ENCODE measurements around the gene SEPTIN12. TPM values are rescaled to one million over a fixed set of nuclear protein-coding genes. Genes with fewer than 3 reads are reported as not detected.

SEPTIN12 gene
- total and polyA plus RNA-seq, 2 of the 8 experiments (the other 6 are each of a cell fraction or from before 2014, with no cell fraction given): 0.24 TPM; not detected in 1

GRCh38 chr16:4767872-4768548 lies 20.1 kb downstream of the SEPTIN12 start:
- Histone ChIP-seq H4K20me1 (replicated peaks in 1 of 2; ENCODE audit: control insufficient read depth in 1 of 2, insufficient read depth in 2 of 2, low read length in 2 of 2) (peaks cover 0 to 7% of the 10 kb centered on the region in 2 experiments), H3K36me3 (ENCODE audit: control insufficient read depth in 2 of 4, insufficient read depth in 4 of 4, low read length in 3 of 4) (peaks cover 0 to 5% (median 4%) of the 10 kb centered on the region in 4 experiments; a peak in 6 of 8 replicates), H4K91ac (replicated peaks; ENCODE audit: insufficient read length, low read length) (peak overlapping the region; percentile 88), H3K56ac (replicated peaks; ENCODE audit: insufficient read length, low read depth, low read length) (peak overlapping the region; percentile 74), H2BK120ac (replicated peaks; ENCODE audit: low read depth, low read length) (no peak overlapping the region), H3K4me2 (ENCODE audit: insufficient read depth in 1 of 2, low read depth in 2 of 2, low read length in 2 of 2) (peak overlapping the region; percentile 68 to 85), H2BK20ac (ENCODE audit: low read length) (no peak overlapping the region), H3K79me1 (ENCODE audit: low read depth, low read length) (peaks cover 5% of the 10 kb centered on the region; the same call in 1 of the 2 replicates), H3K4me1 (replicated peaks in 1 of 4; ENCODE audit: control insufficient read depth in 3 of 4, insufficient read depth in 4 of 4, low read length in 3 of 4) (peaks cover 0 to 3% (median 1%) of the 10 kb centered on the region in 4 experiments; a peak in 2 of 7 replicates), H3K18ac (ENCODE audit: extremely low read depth, low read length) (peak overlapping the region; percentile 71; the same call in 1 of the 2 replicates), H3K23ac (ENCODE audit: insufficient read length) (no peak overlapping the region), H3K4me3 (ENCODE audit: extremely low read depth in 1 of 4, insufficient read depth in 2 of 4, low read depth in 3 of 4, low read length in 4 of 4) (peak overlapping the region; percentile 37 to 99 (median 74)), H2AK5ac (ENCODE audit: low read depth, low read length) (no peak overlapping the region), H2BK12ac (ENCODE audit: low read depth, low read length) (no peak overlapping the region), H3K27me3 (replicated peaks in 1 of 4; ENCODE audit: control insufficient read depth in 3 of 4, extremely low read depth in 1 of 4, insufficient read depth in 3 of 4, low read length in 3 of 4) (no peaks in the 10 kb centered on the region), H3K9ac (replicated peaks in 1 of 4; ENCODE audit: extremely low read depth in 1 of 4, low read depth in 3 of 4, low read length in 3 of 4) (peak overlapping the region in 3 of 4 experiments; percentile 46 to 88 (median 48); a peak in 5 of 7 replicates), H3K14ac (ENCODE audit: insufficient read length) (no peak overlapping the region), H3K4ac (replicated peaks; ENCODE audit: insufficient read length, low read depth, low read length) (no peak overlapping the region), H4K5ac (ENCODE audit: insufficient read length, low read depth, low read length) (peak overlapping the region; percentile 82), H3K9me3 (ENCODE audit: insufficient read depth in 2 of 2, low read depth in 1 of 2, low read length in 1 of 2) (no peaks in the 10 kb centered on the region), H4K8ac (ENCODE audit: extremely low read depth, insufficient read depth, low read length) (no peak overlapping the region), H3K79me2 (ENCODE audit: control insufficient read depth in 1 of 2, insufficient read depth in 2 of 2, low read length in 2 of 2) (peaks cover 0 to 15% of the 10 kb centered on the region in 2 experiments; a peak in 2 of 4 replicates), H2BK5ac (ENCODE audit: low read depth, low read length) (peak overlapping the region; percentile 80), H2AFZ (ENCODE audit: low read length) (0 out of 2 replicates have a peak overlapping the region, but pooled peaks have one; percentile 51), H3K27ac (ENCODE audit: low read depth, low read length) (peak overlapping the region; percentile 63; the same call in 1 of the 2 replicates), H3K23me2 (ENCODE audit: low read depth, low read length) (peaks cover 13% of the 10 kb centered on the region), H2BK15ac (ENCODE audit: low read length) (peak overlapping the region; percentile 75)
- no peak for FAIRE-seq
- POLR2A ChIA-PET (ENCODE audit: partially characterized antibody): interaction anchor here (0.7 to 2.0 kb wide), 14 partner anchors 15 to 175 kb away, joined by 3 to 8 read pairs (median 4); partner anchors contain the start of genes ANKS3, DNAAF8, MGRN1 and NUDT16L1
- TF ChIP-seq SP1 (IDR thresholded peaks at IDR 0.05; ENCODE audit: low read depth, low read length): no peak
- no peak for TF ChIP-seq TBP (IDR thresholded peaks at IDR 0.05; ENCODE audit: low read depth, low read length)
- no peak for TF ChIP-seq SP2 (IDR thresholded peaks at IDR 0.05; ENCODE audit: low read length)
- no peak for TF ChIP-seq MAX (IDR thresholded peaks at IDR 0.05)
- TF ChIP-seq TAF1 (IDR thresholded peaks at IDR 0.05; ENCODE audit: low read depth, low read length): no peak
- TF ChIP-seq KDM1A (IDR thresholded peaks at IDR 0.05; ENCODE audit: borderline replicate concordance, low read length): no peak
- TF ChIP-seq POLR2AphosphoS5 (IDR thresholded peaks at IDR 0.05; ENCODE audit: low read depth, low read length): no peak
- TF ChIP-seq CHD2 (IDR thresholded peaks at IDR 0.05; ENCODE audit: low read length): no peak
- TF ChIP-seq HDAC2 (IDR thresholded peaks at IDR 0.05; ENCODE audit: borderline replicate concordance in 1 of 2, low read depth in 2 of 2, low read length in 2 of 2): no peak
- no peak for TF ChIP-seq RBBP5 (IDR thresholded peaks at IDR 0.05; ENCODE audit: borderline replicate concordance, low read depth, low read length)
- no peak for DNase-seq (ENCODE audit: low read depth in 1 of 2, low spot score in 2 of 2)
- WGBS, 2 experiments (ENCODE audit: extremely low coverage in 1 of 2, insufficient coverage in 1 of 2, insufficient read length in 1 of 2, insufficient replicate concordance in 2 of 2, low coverage in 1 of 2, low lambda C conversion rate in 2 of 2, missing lambda C conversion rate in 1 of 2): 70% methylated on average over 17 of the region's 17 CpGs; no CpG with 5 or more reads in 1 of the 2 experiments
- CTCF ChIA-PET (ENCODE audit: partially characterized antibody): no interaction called here

Data from H1 (cell line).